Adrenal gland (tissue), 5 donors: ENCODE results near the gene NUS1.

Experiments used
- POLR2A ChIP-seq, 2 donors: fragments of 450-650 bp; IDR thresholded peaks; one replicate each; pipeline ENCODE4 v1.6.1; 2017; ENCODE audit warnings: antibody characterized with exemption in 2 of 2, mild to moderate bottlenecking in 2 of 2, moderate library complexity in 1 of 2
- TF ChIP-seq, protein P1 (sequence below), 6 experiments: fragments of 450-650 bp in 4 of 6; fragments of 200-600 bp in 2 of 6; sonication (generic) in 1 of 6; IDR thresholded peaks; 1 replicate in 5 of 6; 2 replicates in 1 of 6; pipeline versions ENCODE4 v1.5.1 to v1.8.0; 2016 to 2021; ENCODE audit warnings: antibody characterized with exemption in 6 of 6, mild to moderate bottlenecking in 2 of 6, moderate library complexity in 1 of 6
- donor health status: DM: no; HTN: no; CAD: no.

DNA sequence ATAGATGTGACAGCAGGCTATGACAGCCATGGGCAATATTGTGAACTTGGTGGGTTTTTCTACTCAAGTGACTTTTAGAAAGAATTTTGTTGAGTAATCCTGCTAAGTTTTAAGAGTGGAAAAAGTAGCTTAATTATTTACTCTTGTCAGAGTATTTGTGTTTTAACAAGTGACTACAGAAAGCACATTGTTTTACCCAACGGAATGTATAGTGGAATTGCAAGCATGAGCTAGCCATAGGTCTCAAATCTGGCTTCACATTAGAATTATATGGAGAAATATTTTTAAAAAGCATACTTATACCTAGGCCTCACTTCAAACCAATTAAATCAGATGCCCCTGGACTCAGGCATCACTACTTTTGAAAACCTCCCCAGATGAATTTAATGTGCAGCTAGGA lies 37.5 kb upstream of the NUS1 start:
- TF ChIP-seq, protein P1, sequence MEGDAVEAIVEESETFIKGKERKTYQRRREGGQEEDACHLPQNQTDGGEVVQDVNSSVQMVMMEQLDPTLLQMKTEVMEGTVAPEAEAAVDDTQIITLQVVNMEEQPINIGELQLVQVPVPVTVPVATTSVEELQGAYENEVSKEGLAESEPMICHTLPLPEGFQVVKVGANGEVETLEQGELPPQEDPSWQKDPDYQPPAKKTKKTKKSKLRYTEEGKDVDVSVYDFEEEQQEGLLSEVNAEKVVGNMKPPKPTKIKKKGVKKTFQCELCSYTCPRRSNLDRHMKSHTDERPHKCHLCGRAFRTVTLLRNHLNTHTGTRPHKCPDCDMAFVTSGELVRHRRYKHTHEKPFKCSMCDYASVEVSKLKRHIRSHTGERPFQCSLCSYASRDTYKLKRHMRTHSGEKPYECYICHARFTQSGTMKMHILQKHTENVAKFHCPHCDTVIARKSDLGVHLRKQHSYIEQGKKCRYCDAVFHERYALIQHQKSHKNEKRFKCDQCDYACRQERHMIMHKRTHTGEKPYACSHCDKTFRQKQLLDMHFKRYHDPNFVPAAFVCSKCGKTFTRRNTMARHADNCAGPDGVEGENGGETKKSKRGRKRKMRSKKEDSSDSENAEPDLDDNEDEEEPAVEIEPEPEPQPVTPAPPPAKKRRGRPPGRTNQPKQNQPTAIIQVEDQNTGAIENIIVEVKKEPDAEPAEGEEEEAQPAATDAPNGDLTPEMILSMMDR (IDR thresholded peaks at IDR 0.05) = no peak
- TF ChIP-seq POLR2A (IDR thresholded peaks at IDR 0.05) = no peak
